ENCODE measurements around the gene USP48. TPM values are rescaled to one million over a fixed set of nuclear protein-coding genes. Genes with fewer than 3 reads are reported as not detected.

Gene USP48
- total and polyA plus RNA-seq, 2 of the 13 experiments (the other 11 are each of a cell fraction or from before 2014, with no cell fraction given), result 30.4 to 30.7 TPM

DNA sequence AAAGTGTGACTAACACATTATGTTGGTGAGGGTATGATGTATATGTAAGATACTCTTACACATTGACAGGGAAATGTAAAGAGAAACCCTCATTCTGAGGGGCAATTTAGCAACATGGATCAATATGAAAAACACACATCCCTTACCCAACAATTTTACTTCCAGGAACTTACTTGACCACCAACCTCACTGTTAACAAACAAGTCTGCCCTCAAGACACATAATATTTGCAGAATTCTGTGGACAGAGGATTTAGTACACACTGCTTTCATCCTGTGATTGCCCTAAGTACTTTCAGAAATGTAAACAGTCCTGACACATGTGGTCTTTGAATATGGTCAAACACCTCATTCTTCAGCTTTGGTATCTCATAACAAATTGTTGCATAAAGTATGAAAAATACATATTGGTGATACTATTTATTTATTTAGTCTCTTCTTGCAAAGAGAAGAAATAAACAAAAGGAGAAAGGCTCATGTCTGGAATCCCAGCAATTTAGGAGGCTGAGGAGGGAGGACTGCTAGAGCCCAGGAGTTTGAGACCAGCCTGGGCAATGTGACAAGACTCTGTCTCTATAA is 6.9 kb downstream of the USP48 start (continued):
- TF ChIP-seq KDM2A (CRISPR knock-in tag; IDR thresholded peaks at IDR 0.05; ENCODE audit: borderline replicate concordance, low read depth) (no peak), ZNF878 (CRISPR knock-in tag; IDR thresholded peaks at IDR 0.05) (no peak), ZNF17 (CRISPR knock-in tag; IDR thresholded peaks at IDR 0.05) (no peak), SRF (IDR thresholded peaks at IDR 0.05; ENCODE audit: low read depth, low read length) (no peak), SALL2 (CRISPR knock-in tag; IDR thresholded peaks at IDR 0.05) (no peak), FOXA1 (IDR thresholded peaks at IDR 0.05) (peak; percentile 87), FOXA1 (CRISPR knock-in tag; IDR thresholded peaks at IDR 0.05) (peak; percentile 95), FOSL2 (CRISPR knock-in tag; IDR thresholded peaks at IDR 0.05) (peak; percentile 83)
- TF ChIP-seq, protein P1, sequence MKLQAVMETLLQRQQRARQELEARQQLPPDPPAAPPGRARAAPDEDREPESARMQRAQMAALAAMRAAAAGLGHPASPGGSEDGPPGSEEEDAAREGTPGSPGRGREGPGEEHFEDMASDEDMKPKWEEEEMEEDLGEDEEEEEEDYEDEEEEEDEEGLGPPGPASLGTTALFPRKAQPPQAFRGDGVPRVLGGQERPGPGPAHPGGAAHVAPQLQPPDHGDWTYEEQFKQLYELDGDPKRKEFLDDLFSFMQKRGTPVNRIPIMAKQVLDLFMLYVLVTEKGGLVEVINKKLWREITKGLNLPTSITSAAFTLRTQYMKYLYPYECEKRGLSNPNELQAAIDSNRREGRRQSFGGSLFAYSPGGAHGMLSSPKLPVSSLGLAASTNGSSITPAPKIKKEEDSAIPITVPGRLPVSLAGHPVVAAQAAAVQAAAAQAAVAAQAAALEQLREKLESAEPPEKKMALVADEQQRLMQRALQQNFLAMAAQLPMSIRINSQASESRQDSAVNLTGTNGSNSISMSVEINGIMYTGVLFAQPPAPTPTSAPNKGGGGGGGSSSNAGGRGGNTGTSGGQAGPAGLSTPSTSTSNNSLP (IDR thresholded peaks at IDR 0.05; ENCODE audit: low read depth, low read length), result peak; percentile 65; the same call in 1 of the 2 replicates
- TF ChIP-seq, protein P2, sequence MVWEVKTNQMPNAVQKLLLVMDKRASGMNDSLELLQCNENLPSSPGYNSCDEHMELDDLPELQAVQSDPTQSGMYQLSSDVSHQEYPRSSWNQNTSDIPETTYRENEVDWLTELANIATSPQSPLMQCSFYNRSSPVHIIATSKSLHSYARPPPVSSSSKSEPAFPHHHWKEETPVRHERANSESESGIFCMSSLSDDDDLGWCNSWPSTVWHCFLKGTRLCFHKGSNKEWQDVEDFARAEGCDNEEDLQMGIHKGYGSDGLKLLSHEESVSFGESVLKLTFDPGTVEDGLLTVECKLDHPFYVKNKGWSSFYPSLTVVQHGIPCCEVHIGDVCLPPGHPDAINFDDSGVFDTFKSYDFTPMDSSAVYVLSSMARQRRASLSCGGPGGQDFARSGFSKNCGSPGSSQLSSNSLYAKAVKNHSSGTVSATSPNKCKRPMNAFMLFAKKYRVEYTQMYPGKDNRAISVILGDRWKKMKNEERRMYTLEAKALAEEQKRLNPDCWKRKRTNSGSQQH (CRISPR knock-in tag; IDR thresholded peaks at IDR 0.05; ENCODE audit: low read depth), result no peak
- TF ChIP-seq, protein P3, sequence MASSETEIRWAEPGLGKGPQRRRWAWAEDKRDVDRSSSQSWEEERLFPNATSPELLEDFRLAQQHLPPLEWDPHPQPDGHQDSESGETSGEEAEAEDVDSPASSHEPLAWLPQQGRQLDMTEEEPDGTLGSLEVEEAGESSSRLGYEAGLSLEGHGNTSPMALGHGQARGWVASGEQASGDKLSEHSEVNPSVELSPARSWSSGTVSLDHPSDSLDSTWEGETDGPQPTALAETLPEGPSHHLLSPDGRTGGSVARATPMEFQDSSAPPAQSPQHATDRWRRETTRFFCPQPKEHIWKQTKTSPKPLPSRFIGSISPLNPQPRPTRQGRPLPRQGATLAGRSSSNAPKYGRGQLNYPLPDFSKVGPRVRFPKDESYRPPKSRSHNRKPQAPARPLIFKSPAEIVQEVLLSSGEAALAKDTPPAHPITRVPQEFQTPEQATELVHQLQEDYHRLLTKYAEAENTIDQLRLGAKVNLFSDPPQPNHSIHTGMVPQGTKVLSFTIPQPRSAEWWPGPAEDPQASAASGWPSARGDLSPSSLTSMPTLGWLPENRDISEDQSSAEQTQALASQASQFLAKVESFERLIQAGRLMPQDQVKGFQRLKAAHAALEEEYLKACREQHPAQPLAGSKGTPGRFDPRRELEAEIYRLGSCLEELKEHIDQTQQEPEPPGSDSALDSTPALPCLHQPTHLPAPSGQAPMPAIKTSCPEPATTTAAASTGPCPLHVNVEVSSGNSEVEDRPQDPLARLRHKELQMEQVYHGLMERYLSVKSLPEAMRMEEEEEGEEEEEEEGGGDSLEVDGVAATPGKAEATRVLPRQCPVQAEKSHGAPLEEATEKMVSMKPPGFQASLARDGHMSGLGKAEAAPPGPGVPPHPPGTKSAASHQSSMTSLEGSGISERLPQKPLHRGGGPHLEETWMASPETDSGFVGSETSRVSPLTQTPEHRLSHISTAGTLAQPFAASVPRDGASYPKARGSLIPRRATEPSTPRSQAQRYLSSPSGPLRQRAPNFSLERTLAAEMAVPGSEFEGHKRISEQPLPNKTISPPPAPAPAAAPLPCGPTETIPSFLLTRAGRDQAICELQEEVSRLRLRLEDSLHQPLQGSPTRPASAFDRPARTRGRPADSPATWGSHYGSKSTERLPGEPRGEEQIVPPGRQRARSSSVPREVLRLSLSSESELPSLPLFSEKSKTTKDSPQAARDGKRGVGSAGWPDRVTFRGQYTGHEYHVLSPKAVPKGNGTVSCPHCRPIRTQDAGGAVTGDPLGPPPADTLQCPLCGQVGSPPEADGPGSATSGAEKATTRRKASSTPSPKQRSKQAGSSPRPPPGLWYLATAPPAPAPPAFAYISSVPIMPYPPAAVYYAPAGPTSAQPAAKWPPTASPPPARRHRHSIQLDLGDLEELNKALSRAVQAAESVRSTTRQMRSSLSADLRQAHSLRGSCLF (CRISPR knock-in tag; IDR thresholded peaks at IDR 0.05; ENCODE audit: borderline replicate concordance), result no peak
- TF ChIP-seq, protein P4, sequence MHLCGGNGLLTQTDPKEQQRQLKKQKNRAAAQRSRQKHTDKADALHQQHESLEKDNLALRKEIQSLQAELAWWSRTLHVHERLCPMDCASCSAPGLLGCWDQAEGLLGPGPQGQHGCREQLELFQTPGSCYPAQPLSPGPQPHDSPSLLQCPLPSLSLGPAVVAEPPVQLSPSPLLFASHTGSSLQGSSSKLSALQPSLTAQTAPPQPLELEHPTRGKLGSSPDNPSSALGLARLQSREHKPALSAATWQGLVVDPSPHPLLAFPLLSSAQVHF (CRISPR knock-in tag; IDR thresholded peaks at IDR 0.05), result no peak
- TF ChIP-seq, protein P5, sequence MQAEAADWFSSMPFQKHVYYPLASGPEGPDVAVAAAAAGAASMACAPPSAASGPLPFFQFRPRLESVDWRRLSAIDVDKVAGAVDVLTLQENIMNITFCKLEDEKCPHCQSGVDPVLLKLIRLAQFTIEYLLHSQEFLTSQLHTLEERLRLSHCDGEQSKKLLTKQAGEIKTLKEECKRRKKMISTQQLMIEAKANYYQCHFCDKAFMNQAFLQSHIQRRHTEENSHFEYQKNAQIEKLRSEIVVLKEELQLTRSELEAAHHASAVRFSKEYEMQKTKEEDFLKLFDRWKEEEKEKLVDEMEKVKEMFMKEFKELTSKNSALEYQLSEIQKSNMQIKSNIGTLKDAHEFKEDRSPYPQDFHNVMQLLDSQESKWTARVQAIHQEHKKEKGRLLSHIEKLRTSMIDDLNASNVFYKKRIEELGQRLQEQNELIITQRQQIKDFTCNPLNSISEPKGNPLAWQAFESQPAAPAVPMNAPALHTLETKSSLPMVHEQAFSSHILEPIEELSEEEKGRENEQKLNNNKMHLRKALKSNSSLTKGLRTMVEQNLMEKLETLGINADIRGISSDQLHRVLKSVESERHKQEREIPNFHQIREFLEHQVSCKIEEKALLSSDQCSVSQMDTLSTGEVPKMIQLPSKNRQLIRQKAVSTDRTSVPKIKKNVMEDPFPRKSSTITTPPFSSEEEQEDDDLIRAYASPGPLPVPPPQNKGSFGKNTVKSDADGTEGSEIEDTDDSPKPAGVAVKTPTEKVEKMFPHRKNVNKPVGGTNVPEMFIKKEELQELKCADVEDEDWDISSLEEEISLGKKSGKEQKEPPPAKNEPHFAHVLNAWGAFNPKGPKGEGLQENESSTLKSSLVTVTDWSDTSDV (CRISPR knock-in tag; IDR thresholded peaks at IDR 0.05), result no peak
- TF ChIP-seq, protein P6, sequence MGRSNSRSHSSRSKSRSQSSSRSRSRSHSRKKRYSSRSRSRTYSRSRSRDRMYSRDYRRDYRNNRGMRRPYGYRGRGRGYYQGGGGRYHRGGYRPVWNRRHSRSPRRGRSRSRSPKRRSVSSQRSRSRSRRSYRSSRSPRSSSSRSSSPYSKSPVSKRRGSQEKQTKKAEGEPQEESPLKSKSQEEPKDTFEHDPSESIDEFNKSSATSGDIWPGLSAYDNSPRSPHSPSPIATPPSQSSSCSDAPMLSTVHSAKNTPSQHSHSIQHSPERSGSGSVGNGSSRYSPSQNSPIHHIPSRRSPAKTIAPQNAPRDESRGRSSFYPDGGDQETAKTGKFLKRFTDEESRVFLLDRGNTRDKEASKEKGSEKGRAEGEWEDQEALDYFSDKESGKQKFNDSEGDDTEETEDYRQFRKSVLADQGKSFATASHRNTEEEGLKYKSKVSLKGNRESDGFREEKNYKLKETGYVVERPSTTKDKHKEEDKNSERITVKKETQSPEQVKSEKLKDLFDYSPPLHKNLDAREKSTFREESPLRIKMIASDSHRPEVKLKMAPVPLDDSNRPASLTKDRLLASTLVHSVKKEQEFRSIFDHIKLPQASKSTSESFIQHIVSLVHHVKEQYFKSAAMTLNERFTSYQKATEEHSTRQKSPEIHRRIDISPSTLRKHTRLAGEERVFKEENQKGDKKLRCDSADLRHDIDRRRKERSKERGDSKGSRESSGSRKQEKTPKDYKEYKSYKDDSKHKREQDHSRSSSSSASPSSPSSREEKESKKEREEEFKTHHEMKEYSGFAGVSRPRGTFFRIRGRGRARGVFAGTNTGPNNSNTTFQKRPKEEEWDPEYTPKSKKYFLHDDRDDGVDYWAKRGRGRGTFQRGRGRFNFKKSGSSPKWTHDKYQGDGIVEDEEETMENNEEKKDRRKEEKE (IDR thresholded peaks at IDR 0.05), result no peak
